K562 (cell line): Measurements from ENCODE around the gene NCOA3.
A peak's percentile ranks its signal among the peaks of the same experiment; 100 is the strongest.

Experiments used
- ATF7 ChIP-seq: fragments of 450-650 bp; IDR thresholded peaks from 2 replicates; pipeline ENCODE4 v1.7.1; 2014; ENCODE audit warnings: mild to moderate bottlenecking, moderate library complexity
- CBX5 ChIP-seq: IDR thresholded peaks from 2 replicates; pipeline ENCODE4 v1.6.1; 2014; ENCODE audit warnings: low read depth, borderline replicate concordance
- CREBBP ChIP-seq: IDR thresholded peaks from one replicate; pipeline ENCODE4 v1.6.1; 2012; ENCODE audit warnings: low read depth, mild to moderate bottlenecking, control low read depth, inconsistent platforms, low read length
- ESRRA ChIP-seq: fragments of 450-650 bp; IDR thresholded peaks from 2 replicates; pipeline ENCODE4 v1.6.1; 2014; ENCODE audit warnings: low read depth, mild to moderate bottlenecking, moderate library complexity, borderline replicate concordance
- KLF10 ChIP-seq: fragments of 250-450 bp; sonication (Bioruptor Pico); IDR thresholded peaks from 2 replicates; pipeline ENCODE4 v1.6.1; 2021; ENCODE audit warnings: matching md5 sums
- NRF1 ChIP-seq, 2 experiments: fragments of 450-650 bp; IDR thresholded peaks in 1 of 2; conservative IDR thresholded peaks in 1 of 2; 2 replicates each; pipeline ENCODE4 v1.6.1; 2014; ENCODE audit warnings: mild to moderate bottlenecking in 2 of 2
- PHF8 ChIP-seq: fragments of 200-600 bp; sonication (generic); IDR thresholded peaks from 2 replicates; pipeline ENCODE4 v1.6.1; 2012; ENCODE audit warnings: mixed run types, mild to moderate bottlenecking, inconsistent platforms, low read length, moderate library complexity, borderline replicate concordance
- PTTG1 ChIP-seq: fragments of 450-650 bp; IDR thresholded peaks from 2 replicates; pipeline ENCODE4 v1.6.1; 2016; ENCODE audit warnings: low read depth, mild to moderate bottlenecking, missing genetic modification characterization, missing compliant biosample characterization
- SREBF2 ChIP-seq: sonication (generic); formaldehyde crosslinking; IDR thresholded peaks from 2 replicates; pipeline ENCODE4 v1.4.0; 2020; ENCODE audit warnings: mild to moderate bottlenecking, missing genetic modification reagents
- SRSF9 ChIP-seq: fragments of 200-400 bp; formaldehyde crosslinking; IDR thresholded peaks from 2 replicates; pipeline ENCODE4 v1.6.1; 2017; ENCODE audit warnings: low read depth, low read length, borderline replicate concordance
- U2AF2 ChIP-seq: fragments of 200-400 bp; formaldehyde crosslinking; optimal IDR thresholded peaks from 2 replicates; pipeline ENCODE3; 2017; ENCODE audit warnings: low read depth, mild to moderate bottlenecking, low read length
- TF ChIP-seq, protein P1 (sequence below), 3 experiments: IDR thresholded peaks in 2 of 3; conservative IDR thresholded peaks in 1 of 3; 2 replicates each; pipeline ENCODE4 v1.5.1; 2011 to 2012; ENCODE audit warnings: low read length in 3 of 3, mild to moderate bottlenecking in 3 of 3, control low read depth in 2 of 3, improper control_type of control experiment in 1 of 3, inconsistent platforms in 1 of 3, low read depth in 1 of 3, mixed read lengths in 1 of 3, moderate library complexity in 1 of 3; ENCODE audit not compliant: insufficient read depth in 2 of 3
- TF ChIP-seq, protein P2 (sequence below), 2 experiments: fragments of 450-650 bp; IDR thresholded peaks; 2 replicates each; pipeline ENCODE4 v1.6.1; 2016; ENCODE audit warnings: mild to moderate bottlenecking in 2 of 2, borderline replicate concordance in 1 of 2, low read depth in 1 of 2, moderate library complexity in 1 of 2
- TF ChIP-seq, protein P3 (sequence below): fragments of 450-650 bp; IDR thresholded peaks from 2 replicates; pipeline ENCODE4 v1.7.1; 2018; ENCODE audit warnings: mild to moderate bottlenecking, low read depth; ENCODE audit not compliant: partially characterized antibody

DNA sequence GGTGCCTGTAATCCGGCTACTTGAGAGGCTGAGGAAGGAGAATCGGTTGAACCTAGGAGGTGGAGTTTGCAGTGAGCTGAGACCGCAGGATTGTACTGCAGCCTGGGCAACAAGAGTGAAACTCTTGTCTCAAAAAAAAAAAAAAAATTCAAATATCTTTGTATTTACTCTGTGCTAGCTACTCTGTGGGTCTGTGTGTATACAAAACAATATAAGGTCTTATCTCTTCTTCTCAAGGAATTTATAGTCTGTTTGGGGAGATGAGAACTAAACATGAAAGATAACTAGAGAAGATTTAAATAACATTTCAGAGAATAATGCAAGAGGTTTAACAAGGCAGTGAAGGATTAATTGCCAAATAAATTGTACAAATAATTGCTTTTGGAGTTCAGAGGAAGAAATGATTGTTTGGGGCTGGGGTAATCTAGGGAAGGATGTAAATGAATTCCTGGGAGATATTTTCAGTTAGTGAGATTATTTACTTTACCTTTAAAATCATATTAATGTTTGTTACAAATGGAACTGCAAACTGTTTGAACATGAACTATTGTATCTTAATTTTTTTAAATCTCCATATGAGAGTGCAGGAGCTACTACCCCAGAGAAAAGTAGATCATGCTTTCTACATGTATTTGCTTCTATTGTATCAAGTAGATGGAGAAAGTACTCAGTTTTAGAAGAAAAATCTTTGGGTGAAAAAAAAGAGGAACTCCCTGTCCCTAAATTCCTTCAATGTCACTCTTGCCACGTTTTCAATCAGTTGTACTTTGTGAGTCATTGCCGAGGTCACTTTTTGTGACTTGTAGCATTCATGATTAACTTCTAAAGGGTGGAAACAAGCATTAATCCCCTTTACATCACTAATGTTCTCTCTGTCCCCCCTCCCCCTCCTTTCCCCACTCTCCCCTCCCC lies 39.0 kb downstream of the NCOA3 start:
- TF ChIP-seq SREBF2 (CRISPR knock-in tag) (no peak), ATF7 (no peak), SRSF9 (no peak), NRF1 (conservative IDR thresholded peaks at IDR 0.05 in 1 of 2, IDR thresholded peaks at IDR 0.05 in 1 of 2) (no peak), PTTG1 (no peak), KLF10 (CRISPR knock-in tag) (no peak), CBX5 (no peak), U2AF2 (no peak), PHF8 (no peak), CREBBP (no peak), ESRRA (peak; percentile 63)
- TF ChIP-seq, protein P1, sequence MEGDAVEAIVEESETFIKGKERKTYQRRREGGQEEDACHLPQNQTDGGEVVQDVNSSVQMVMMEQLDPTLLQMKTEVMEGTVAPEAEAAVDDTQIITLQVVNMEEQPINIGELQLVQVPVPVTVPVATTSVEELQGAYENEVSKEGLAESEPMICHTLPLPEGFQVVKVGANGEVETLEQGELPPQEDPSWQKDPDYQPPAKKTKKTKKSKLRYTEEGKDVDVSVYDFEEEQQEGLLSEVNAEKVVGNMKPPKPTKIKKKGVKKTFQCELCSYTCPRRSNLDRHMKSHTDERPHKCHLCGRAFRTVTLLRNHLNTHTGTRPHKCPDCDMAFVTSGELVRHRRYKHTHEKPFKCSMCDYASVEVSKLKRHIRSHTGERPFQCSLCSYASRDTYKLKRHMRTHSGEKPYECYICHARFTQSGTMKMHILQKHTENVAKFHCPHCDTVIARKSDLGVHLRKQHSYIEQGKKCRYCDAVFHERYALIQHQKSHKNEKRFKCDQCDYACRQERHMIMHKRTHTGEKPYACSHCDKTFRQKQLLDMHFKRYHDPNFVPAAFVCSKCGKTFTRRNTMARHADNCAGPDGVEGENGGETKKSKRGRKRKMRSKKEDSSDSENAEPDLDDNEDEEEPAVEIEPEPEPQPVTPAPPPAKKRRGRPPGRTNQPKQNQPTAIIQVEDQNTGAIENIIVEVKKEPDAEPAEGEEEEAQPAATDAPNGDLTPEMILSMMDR (IDR thresholded peaks at IDR 0.05 in 2 of 3, conservative IDR thresholded peaks at IDR 0.05 in 1 of 3; ENCODE audit: insufficient read depth in 2 of 3, low read depth in 1 of 3, low read length in 3 of 3), result no peak
- TF ChIP-seq, protein P2, sequence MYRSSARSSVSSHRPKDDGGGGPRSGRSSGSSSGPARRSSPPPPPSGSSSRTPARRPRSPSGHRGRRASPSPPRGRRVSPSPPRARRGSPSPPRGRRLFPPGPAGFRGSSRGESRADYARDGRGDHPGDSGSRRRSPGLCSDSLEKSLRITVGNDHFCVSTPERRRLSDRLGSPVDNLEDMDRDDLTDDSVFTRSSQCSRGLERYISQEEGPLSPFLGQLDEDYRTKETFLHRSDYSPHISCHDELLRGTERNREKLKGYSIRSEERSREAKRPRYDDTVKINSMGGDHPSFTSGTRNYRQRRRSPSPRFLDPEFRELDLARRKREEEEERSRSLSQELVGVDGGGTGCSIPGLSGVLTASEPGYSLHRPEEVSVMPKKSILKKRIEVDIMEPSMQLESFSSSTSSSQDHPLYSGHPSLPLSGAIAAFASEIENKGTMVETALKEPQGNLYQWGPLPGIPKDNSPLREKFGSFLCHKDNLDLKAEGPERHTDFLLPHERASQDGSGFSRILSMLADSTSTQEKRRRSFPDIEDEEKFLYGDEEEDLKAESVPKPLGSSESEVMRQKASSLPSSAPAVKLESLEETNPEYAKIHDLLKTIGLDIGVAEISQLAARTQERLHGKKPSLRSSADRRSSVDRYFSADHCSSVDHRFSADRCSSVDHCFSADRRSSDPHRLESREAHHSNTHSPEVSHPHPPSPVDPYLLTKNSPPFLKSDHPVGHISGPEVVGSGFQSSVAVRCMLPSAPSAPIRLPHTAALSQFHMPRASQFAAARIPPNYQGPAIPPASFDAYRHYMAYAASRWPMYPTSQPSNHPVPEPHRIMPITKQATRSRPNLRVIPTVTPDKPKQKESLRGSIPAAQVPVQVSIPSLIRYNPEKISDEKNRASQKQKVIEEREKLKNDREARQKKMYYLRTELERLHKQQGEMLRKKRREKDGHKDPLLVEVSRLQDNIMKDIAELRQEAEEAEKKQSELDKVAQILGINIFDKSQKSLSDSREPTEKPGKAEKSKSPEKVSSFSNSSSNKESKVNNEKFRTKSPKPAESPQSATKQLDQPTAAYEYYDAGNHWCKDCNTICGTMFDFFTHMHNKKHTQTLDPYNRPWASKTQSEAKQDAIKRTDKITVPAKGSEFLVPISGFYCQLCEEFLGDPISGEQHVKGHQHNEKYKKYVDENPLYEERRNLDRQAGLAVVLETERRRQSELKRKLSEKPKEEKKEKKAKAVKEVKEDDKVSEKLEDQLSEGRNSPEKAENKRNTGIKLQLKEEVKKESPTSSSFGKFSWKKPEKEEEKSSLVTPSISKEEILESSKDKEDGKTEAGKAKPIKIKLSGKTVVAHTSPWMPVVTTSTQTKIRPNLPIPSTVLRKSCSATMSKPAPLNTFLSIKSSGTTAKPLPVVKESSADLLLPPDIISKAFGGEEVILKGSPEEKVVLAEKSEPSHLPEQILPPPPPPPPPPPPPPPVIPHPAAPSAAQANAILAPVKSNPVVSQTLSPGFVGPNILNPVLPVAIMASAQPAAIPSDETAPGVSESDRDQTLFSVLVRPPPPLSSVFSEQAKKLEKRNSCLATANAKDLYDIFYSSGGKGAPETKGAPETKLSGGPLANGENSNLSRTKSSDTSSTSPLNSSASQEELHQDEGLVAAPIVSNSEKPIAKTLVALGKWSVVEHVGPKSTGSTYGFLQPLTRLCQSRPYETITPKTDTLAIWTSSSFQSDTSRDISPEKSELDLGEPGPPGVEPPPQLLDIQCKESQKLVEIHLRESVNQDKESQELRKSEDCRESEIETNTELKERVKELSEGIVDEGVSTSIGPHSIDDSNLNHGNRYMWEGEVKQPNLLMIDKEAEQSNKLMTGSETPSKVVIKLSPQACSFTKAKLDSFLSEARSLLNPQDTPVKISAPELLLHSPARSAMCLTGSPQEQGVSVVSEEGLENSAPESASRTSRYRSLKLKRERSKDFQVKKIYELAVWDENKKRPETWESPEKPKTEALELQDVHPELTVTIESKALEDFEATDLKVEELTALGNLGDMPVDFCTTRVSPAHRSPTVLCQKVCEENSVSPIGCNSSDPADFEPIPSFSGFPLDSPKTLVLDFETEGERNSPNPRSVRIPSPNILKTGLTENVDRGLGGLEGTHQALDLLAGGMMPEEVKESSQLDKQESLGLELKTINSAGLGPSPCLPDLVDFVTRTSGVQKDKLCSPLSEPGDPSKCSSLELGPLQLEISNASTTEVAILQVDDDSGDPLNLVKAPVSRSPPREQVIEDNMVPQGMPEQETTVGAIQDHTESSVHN (IDR thresholded peaks at IDR 0.05; ENCODE audit: borderline replicate concordance in 1 of 2, low read depth in 1 of 2), result peak in 1 of 2 experiments; percentile 49; a peak in 1 of 4 replicates
- TF ChIP-seq, protein P3, sequence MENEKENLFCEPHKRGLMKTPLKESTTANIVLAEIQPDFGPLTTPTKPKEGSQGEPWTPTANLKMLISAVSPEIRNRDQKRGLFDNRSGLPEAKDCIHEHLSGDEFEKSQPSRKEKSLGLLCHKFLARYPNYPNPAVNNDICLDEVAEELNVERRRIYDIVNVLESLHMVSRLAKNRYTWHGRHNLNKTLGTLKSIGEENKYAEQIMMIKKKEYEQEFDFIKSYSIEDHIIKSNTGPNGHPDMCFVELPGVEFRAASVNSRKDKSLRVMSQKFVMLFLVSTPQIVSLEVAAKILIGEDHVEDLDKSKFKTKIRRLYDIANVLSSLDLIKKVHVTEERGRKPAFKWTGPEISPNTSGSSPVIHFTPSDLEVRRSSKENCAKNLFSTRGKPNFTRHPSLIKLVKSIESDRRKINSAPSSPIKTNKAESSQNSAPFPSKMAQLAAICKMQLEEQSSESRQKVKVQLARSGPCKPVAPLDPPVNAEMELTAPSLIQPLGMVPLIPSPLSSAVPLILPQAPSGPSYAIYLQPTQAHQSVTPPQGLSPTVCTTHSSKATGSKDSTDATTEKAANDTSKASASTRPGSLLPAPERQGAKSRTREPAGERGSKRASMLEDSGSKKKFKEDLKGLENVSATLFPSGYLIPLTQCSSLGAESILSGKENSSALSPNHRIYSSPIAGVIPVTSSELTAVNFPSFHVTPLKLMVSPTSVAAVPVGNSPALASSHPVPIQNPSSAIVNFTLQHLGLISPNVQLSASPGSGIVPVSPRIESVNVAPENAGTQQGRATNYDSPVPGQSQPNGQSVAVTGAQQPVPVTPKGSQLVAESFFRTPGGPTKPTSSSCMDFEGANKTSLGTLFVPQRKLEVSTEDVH, result no peak
